Measurements from ENCODE around the gene SUB1.
"Not testable (repeated sequence)": the region's sequence is repeated elsewhere in the genome, so short reads cannot be mapped to it uniquely, and the experiment has no call there.

Gene SUB1

GRCh38 chr5:32627219-32627870 is 42.0 kb downstream of the SUB1 start:
- H3K4me3 Mint-ChIP-seq: no peak overlapping the region
- H3K27ac Mint-ChIP-seq: no peak overlapping the region
- no peaks in the 10 kb centered on the region for H3K36me3 Mint-ChIP-seq (ENCODE audit: low read depth)
- intact Hi-C loops (cut with micrococcal nuclease): no loop called here
- H3K9me3 Mint-ChIP-seq: no peaks in the 10 kb centered on the region
- no peaks in the 10 kb centered on the region for H3K4me1 Mint-ChIP-seq (ENCODE audit: low read depth)
- H3K27me3 Mint-ChIP-seq: no peaks in the 10 kb centered on the region

GRCh38 chr5:32628049-32628844 is 42.9 kb downstream of the SUB1 start:
- Mint-ChIP-seq H3K4me1 (ENCODE audit: low read depth) (no peaks in the 10 kb centered on the region), H3K27ac (no peak overlapping the region), H3K9me3 (no peaks in the 10 kb centered on the region), H3K36me3 (ENCODE audit: low read depth) (no peaks in the 10 kb centered on the region), H3K4me3 (no peak overlapping the region), H3K27me3 (no peaks in the 10 kb centered on the region)
- intact Hi-C loops (cut with micrococcal nuclease): no loop called here

DNA sequence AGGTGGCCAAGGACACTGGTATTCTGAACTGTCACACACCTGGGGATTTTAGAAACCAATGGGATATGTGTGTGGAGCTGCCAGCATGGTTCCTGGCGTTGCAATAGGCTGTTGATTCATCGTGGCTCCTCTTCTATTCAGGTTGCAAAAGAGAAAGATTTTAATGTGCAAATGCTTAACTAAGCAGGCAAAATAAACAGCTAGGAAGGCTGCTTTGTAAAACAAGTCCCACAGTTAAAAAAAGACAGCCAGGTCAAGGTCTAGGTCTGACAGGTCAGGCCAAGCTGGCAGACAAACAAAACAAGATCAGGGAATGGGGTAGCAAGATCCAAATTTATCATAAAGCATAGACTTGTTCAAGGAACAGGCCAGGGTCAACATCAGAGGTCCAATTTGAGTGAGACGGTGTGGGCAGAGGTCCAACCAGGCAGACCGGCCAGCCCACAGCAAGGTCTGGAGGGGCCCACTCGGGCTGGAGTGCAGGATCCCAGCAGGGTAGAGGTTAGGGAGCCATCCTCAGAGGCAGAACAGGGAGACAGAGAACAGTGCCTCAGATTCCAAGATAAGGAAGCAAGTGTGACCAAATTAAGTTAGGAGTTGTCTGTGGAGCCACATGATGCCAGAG is 45.6 kb downstream of the SUB1 start:
- Mint-ChIP-seq H3K27me3 (no peaks in the 10 kb centered on the region), H3K27ac (no peak overlapping the region), H3K36me3 (ENCODE audit: low read depth) (no peaks in the 10 kb centered on the region), H3K4me3 (no peak overlapping the region), H3K9me3 (no peaks in the 10 kb centered on the region), H3K4me1 (ENCODE audit: low read depth) (no peaks in the 10 kb centered on the region)
- intact Hi-C loops (cut with micrococcal nuclease): no loop called here

DNA sequence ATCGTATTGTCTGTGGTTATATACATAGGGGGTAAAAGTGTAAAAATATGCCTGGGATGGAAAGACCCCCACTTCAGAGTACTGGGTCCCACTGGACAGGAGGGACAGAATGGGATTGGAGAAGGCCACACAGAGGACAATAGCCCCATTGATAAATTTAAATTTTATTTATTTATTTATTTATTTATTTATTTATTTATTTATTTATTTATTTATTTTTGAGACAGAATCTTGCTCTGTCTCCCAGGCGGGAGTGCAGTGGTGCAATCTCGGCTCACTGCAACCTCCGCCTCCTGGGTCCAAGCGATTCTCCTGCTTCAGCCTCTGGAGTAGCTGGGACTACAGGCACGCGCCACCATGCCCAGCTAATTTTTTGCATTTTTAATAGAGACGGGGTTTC is 47.7 kb downstream of the SUB1 start:
- H3K27me3 Mint-ChIP-seq; H3K4me1 Mint-ChIP-seq (ENCODE audit: low read depth); H3K4me3 Mint-ChIP-seq; H3K36me3 Mint-ChIP-seq (ENCODE audit: low read depth); H3K27ac Mint-ChIP-seq; intact Hi-C loops (cut with micrococcal nuclease); H3K9me3 Mint-ChIP-seq: not testable (repeated sequence)

DNA sequence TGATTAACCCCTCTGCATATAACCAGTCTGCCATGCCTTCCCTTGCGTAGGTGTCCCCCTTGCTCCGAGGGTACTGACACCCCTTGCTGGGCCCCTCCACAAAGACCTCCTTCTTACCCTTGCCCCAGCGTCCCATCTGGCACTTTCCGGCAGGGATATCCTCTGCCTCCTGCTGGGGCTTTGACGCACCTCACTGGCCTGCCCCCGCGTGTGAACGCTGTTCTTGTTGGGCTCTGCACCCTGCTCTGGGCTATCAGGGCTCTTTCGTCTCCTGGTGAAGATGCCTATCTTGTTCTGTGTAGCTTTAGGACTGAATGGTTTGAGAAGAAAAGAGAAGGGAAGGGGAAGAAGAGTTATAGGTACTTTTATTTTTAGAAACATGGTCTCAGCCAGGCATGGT is 53.0 kb downstream of the SUB1 start:
- H3K4me3 Mint-ChIP-seq: no peak overlapping the region
- H3K9me3 Mint-ChIP-seq: no peaks in the 10 kb centered on the region
- intact Hi-C loops (cut with micrococcal nuclease): no loop called here
- no peak overlapping the region for H3K27ac Mint-ChIP-seq
- no peaks in the 10 kb centered on the region for H3K4me1 Mint-ChIP-seq (ENCODE audit: low read depth)
- no peaks in the 10 kb centered on the region for H3K27me3 Mint-ChIP-seq
- H3K36me3 Mint-ChIP-seq (ENCODE audit: low read depth): no peaks in the 10 kb centered on the region

DNA sequence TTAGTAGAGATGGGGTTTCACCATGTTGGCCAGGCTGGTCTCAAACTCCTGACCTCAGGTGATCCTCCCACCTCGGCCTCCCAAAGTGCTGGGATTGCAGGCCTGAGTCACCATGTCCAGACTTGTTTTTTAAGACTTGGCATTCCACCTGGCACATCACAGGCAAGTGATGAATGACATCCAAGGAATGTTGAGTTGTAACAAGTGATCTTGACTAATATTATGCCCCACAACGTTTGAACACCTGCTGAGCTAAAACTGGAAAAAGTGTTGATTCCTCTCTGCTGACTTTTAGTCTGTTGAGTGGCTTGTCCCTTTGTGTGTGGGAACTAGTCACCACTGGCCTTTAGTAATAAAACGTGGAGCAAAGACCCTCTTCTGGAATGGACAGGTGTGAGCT is 54.6 kb downstream of the SUB1 start:
- no peaks in the 10 kb centered on the region for H3K9me3 Mint-ChIP-seq

DNA sequence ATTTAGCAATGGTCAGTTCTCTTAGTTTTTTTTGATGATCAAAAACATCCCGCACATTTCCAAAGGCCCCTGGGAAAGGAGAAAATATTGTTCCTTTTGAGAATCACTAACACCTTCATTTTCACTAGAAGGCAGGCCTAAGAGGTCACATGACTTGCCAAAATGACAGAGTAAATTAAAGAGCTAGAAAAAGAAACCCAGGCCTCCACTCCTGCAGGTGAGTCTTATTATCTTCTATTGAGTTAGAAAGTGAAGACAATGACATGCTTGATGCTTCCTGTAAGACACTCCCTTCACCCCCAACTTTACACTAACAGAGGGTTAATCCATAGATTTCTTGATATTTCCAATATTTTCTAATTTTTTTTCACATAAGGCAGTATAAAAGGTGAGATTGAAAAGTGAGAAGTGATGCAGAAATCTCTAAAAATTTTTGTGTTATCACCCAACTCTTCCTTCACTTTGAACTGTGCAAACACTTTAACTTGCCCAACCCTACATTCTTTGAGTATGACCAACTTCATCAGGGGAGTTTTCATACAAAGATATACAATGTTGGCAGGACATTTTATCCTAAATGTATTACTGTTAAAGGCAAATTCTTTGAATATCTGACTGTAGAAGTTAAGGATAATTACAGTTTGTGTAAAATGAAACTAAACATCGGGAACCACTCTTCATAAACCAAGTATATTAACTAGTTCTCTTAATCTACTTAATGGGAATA is 57.1 kb downstream of the SUB1 start:
- intact Hi-C loops (cut with micrococcal nuclease): no loop called here
- Mint-ChIP-seq H3K4me3 (no peak overlapping the region), H3K4me1 (ENCODE audit: low read depth) (no peaks in the 10 kb centered on the region), H3K27me3 (no peaks in the 10 kb centered on the region), H3K27ac (no peak overlapping the region), H3K36me3 (ENCODE audit: low read depth) (no peaks in the 10 kb centered on the region), H3K9me3 (no peaks in the 10 kb centered on the region)

More for the DNA sequence above, 54.6 kb downstream of the SUB1 start:
- Mint-ChIP-seq H3K27me3 (no peaks in the 10 kb centered on the region), H3K27ac (no peak overlapping the region), H3K36me3 (ENCODE audit: low read depth) (no peaks in the 10 kb centered on the region), H3K4me1 (ENCODE audit: low read depth) (no peaks in the 10 kb centered on the region), H3K4me3 (no peak overlapping the region)
- intact Hi-C loops (cut with micrococcal nuclease): no loop called here

GRCh38 chr5:32645246-32645645 is 59.9 kb downstream of the SUB1 start:
- Mint-ChIP-seq H3K9me3 (no peaks in the 10 kb centered on the region), H3K36me3 (ENCODE audit: low read depth) (no peaks in the 10 kb centered on the region), H3K27ac (no peak overlapping the region), H3K27me3 (no peaks in the 10 kb centered on the region), H3K4me1 (ENCODE audit: low read depth) (no peaks in the 10 kb centered on the region), H3K4me3 (no peak overlapping the region)
- intact Hi-C loops (cut with micrococcal nuclease): no loop called here

DNA sequence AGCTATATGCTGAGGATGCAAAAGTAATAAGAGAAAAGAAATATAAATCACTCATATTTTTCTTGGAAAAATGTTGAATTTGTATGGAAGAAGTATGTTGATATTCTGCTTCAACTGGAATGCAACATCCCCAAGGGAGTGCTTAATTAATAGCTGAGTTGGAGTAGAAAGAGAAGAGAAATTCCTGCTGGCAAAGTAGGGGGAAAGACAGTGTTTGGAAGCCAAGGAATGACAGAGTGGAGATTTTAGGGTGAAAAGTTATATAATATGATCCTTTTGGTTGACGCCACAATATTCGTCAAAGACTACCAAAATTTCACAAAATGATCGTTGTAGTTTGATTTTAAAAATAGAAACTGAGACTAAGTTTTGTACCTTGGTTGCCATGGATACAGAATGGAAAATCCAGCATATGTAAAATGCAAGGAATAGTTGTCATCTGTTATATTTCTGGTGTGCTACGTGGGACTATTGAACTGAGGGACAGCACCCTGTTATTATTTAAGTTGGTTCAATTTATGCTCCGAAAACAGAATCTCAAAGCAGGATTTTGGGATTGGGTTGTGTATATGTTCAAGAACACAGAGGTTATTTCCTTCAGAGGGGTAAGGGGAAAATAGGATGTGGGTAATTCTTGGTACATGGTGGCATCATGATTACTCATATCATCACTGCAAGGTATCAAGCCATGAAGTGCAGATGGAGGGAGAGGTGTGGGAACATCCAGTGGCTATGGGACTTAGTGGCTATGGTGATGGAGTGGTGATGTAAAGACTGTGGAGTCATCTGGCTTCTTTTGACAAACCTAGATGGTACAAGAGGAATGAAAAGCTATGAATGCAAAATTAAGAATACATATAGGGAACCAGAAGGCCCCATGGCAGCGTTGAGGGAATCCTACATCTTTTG is 61.0 kb downstream of the SUB1 start:
- Mint-ChIP-seq H3K27ac (no peak overlapping the region), H3K36me3 (ENCODE audit: low read depth) (no peaks in the 10 kb centered on the region), H3K4me3 (no peak overlapping the region), H3K4me1 (ENCODE audit: low read depth) (no peaks in the 10 kb centered on the region), H3K27me3 (no peaks in the 10 kb centered on the region), H3K9me3 (no peaks in the 10 kb centered on the region)
- intact Hi-C loops (cut with micrococcal nuclease): no loop called here

DNA sequence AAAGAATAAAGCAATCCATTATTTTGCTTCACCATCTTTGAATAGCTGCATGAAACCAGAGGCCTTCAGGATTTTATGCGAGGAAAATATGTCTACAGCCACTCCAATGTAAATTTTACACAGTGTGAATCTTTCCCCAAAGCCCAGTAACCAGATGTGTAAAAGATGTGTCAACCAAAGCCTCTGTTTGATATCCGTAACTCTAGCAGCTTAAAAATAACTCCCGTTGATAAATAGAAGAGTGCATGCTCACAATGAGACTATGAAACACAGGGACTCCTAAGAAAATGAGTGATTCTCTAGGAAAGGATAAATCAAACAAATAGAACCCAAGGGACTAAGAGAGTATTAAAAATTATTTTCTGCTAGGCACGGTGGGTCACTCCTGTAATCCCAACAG is 65.7 kb downstream of the SUB1 start:
- intact Hi-C loops (cut with micrococcal nuclease): no loop called here
- Mint-ChIP-seq H3K4me3 (no peak overlapping the region), H3K9me3 (peaks cover 16% of the 10 kb centered on the region), H3K27me3 (no peaks in the 10 kb centered on the region), H3K27ac (no peak overlapping the region), H3K4me1 (ENCODE audit: low read depth) (no peaks in the 10 kb centered on the region), H3K36me3 (ENCODE audit: low read depth) (no peaks in the 10 kb centered on the region)

GRCh38 chr5:32651638-32652037 is 66.3 kb downstream of the SUB1 start:
- no peaks in the 10 kb centered on the region for H3K4me1 Mint-ChIP-seq (ENCODE audit: low read depth)
- no peak overlapping the region for H3K27ac Mint-ChIP-seq
- intact Hi-C loops (cut with micrococcal nuclease): no loop called here
- no peaks in the 10 kb centered on the region for H3K36me3 Mint-ChIP-seq (ENCODE audit: low read depth)
- H3K4me3 Mint-ChIP-seq: no peak overlapping the region
- H3K9me3 Mint-ChIP-seq: peaks cover 22% of the 10 kb centered on the region
- H3K27me3 Mint-ChIP-seq: no peaks in the 10 kb centered on the region

Data from dendritic cell treated with granulocyte-macrophage colony-stimulating factor and Interleukin-4, amounts not matched to agents 40 ng/mL and 50 ng/mL, for 4 days (primary cell).